ENCODE results near the gene RAB3GAP1.

Gene RAB3GAP1

GRCh38 chr2:135208016-135208415 lies 155.9 kb downstream of the RAB3GAP1 start:
- in situ Hi-C loops (cut with MboI; ENCODE audit: low sequenced_read_pairs) = no loop called here

GRCh38 chr2:135212757-135213156 lies 160.7 kb downstream of the RAB3GAP1 start:
- in situ Hi-C loops (cut with MboI; ENCODE audit: low sequenced_read_pairs) = no loop called here

- in situ Hi-C loops (cut with MboI; ENCODE audit: low sequenced_read_pairs) = no loop called here
Measured at GRCh38 chr2:135218426-135218825, 166.3 kb downstream of the RAB3GAP1 start.

GRCh38 chr2:135219226-135219625 lies 167.1 kb downstream of the RAB3GAP1 start:
- in situ Hi-C loops (cut with MboI; ENCODE audit: low sequenced_read_pairs) = no loop called here

Data from HL-60/S4 treated with retinoic acid at 250 ng/mL for 4 days and 3 days (cell line).